ENCODE results near the gene DTHD1.
A peak's percentile ranks its signal among the peaks of the same experiment; 100 is the strongest.

Gene DTHD1

GRCh38 chr4:36349938-36350549 is 68.6 kb downstream of the DTHD1 start:
- DNase-seq, result no peak

GRCh38 chr4:36351082-36351666 is 69.8 kb downstream of the DTHD1 start:
- peak; percentile 38 to 75 (median 52) for DNase-seq

GRCh38 chr4:36353998-36354397 is 72.6 kb downstream of the DTHD1 start:
- DNase-seq, result no peak

- no peak for DNase-seq
These were observed 76.8 kb downstream of the DTHD1 start for GRCh38 chr4:36358173-36358572.

GRCh38 chr4:36360755-36361154 is 79.3 kb downstream of the DTHD1 start:
- DNase-seq, result no peak

- no peak for DNase-seq
These were observed 81.6 kb downstream of the DTHD1 start for GRCh38 chr4:36363024-36363423.

- no peak for DNase-seq
These were observed 93.6 kb downstream of the DTHD1 start for GRCh38 chr4:36374836-36375511.

GRCh38 chr4:36385951-36386571 is 104.6 kb downstream of the DTHD1 start:
- peak in 4 of 5 donors; percentile 10 to 84 (median 25) for DNase-seq

- no peak for DNase-seq
These were observed 105.3 kb downstream of the DTHD1 start for GRCh38 chr4:36386691-36387090.

- no peak for DNase-seq
These were observed 107.3 kb downstream of the DTHD1 start for GRCh38 chr4:36388710-36389109.

GRCh38 chr4:36391411-36391810 is 110.0 kb downstream of the DTHD1 start:
- DNase-seq, result no peak

GRCh38 chr4:36392024-36392423 is 110.6 kb downstream of the DTHD1 start:
- DNase-seq, result no peak

- no peak for DNase-seq
These were observed 111.5 kb downstream of the DTHD1 start for GRCh38 chr4:36392916-36393315.

Measured in T-helper 1 cell (primary cell).